ENCODE measurements around the gene CDY2B.
"Not testable (repeated sequence)": the region's sequence is repeated elsewhere in the genome, so short reads cannot be mapped to it uniquely, and the experiment has no call there.

CDY2B gene, protein sequence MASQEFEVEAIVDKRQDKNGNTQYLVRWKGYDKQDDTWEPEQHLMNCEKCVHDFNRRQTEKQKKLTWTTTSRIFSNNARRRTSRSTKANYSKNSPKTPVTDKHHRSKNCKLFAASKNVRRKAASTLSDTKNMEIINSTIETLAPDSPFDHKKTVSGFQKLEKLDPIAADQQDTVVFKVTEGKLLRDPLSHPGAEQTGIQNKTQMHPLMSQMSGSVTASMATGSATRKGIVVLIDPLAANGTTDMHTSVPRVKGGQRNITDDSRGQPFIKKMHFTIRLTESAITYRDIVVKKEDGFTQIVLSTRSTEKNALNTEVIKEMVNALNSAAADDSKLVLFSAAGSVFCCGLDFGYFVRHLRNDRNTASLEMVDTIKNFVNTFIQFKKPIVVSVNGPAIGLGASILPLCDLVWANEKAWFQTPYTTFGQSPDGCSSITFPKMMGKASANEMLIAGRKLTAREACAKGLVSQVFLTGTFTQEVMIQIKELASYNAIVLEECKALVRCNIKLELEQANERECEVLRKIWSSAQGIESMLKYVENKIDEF

GRCh38 chrY:17880120-17880519 lies at the start of gene CDY2B:
Gene CDY2B, minus strand, starts transcription at chrY:17880220. Its CDS starts 328 bp downstream, at chrY:17879892.
- DNase-seq = not testable (repeated sequence)

DNA sequence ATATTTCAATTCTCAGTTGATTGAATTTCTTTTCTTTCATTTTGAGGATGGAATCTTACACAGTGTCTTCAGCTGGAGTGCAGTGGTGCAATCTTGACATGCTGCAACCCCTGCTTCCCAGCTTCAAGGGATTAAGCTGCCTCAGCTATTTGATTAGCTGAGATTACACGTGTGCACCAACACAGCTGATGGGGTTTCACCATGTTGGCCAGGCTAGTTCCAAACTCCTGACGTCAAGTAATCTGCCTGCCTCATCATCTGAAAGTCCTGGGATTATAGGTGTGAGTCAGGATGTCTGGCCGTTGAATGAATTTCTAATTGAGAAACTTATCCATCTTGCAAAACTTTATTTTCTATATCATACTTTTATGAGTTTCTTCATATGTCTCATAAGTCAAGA lies 28.0 kb upstream of the CDY2B start:
- DNase-seq = not testable (repeated sequence)

GRCh38 chrY:17907351-17907750 lies 27.3 kb upstream of the CDY2B start:
- not testable (repeated sequence) for DNase-seq

GRCh38 chrY:17881697-17882096 lies 1.7 kb upstream of the CDY2B start:
- not testable (repeated sequence) for DNase-seq

- not testable (repeated sequence) for DNase-seq
Measured at GRCh38 chrY:17876767-17877166, 3.3 kb downstream of the CDY2B start.

DNA sequence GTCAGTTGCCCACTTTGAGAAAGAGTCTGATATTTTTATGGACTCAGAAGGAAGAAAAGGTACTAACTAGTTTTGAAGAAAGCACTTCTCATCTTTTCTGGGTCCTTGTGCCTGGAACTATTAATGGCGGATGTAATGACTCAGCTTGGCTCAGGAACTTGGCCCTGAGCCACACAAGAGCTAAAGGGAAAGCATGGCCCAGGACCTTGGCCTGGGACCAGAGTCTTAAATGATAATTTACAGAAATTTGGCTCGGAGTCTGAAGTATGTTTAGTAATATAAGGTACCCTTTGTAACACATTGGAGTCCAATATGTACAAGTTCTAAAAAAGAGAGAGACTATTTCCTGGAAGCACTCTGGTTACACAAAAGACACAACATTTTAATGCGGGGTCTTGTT lies 4.6 kb downstream of the CDY2B start:
- DNase-seq = not testable (repeated sequence)

DNA sequence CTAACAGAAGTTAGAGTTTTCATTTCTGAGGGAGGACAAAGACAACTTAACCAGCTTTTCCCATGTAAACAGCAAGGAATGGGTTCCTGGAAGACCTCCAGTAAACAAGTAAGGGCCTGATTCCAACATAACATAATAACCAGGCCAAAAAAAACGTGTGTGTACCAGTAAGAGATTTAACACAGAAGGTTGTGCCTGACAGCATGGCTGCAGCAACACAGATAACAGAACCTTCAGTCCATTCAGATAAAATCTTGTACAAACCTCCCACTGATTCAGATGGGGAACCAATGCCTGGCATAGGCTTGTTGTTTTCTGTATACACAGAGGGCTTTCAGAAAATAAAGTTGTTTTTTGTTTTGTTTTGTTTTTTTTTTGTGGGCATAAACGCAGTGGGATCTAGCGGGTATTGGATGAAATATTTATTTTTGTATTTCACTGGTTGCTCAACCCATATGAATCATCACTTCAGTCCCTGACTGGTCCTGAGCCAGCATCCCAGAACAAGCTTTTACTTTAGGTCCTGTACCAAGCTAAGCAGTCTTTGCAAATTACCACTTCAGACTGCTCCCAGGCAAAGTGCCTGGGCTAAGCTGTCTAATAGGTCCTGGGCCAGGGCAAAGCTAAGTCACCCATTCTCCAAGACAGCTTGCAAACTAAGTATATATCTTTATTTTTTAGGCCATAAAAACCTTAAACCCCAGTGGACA lies 8.7 kb downstream of the CDY2B start:
- not testable (repeated sequence) for DNase-seq

GRCh38 chrY:17870737-17871136 lies 9.3 kb downstream of the CDY2B start:
- not testable (repeated sequence) for DNase-seq

- DNase-seq = not testable (repeated sequence)
Measured at GRCh38 chrY:17867850-17868249, 12.2 kb downstream of the CDY2B start.

DNA sequence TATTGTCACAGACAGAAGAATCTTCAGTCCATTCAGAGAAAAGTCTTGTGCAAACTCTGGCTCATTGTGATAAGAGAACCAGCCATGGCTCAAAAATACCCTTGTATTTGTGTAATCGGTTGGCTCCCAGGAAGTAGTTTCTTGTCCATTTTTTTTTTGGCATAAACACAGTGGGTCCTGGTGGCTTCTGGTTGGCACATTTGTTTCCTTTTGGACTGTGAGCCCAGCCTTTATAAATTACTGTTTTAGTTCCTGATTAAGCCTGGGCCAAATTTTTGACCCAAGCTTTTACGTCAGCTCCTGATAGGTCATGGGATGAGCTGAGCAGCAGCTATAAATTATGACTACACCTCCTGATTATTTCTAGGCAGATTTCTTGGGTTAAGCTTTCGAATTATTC lies 19.4 kb downstream of the CDY2B start:
- DNase-seq = not testable (repeated sequence)

DNA sequence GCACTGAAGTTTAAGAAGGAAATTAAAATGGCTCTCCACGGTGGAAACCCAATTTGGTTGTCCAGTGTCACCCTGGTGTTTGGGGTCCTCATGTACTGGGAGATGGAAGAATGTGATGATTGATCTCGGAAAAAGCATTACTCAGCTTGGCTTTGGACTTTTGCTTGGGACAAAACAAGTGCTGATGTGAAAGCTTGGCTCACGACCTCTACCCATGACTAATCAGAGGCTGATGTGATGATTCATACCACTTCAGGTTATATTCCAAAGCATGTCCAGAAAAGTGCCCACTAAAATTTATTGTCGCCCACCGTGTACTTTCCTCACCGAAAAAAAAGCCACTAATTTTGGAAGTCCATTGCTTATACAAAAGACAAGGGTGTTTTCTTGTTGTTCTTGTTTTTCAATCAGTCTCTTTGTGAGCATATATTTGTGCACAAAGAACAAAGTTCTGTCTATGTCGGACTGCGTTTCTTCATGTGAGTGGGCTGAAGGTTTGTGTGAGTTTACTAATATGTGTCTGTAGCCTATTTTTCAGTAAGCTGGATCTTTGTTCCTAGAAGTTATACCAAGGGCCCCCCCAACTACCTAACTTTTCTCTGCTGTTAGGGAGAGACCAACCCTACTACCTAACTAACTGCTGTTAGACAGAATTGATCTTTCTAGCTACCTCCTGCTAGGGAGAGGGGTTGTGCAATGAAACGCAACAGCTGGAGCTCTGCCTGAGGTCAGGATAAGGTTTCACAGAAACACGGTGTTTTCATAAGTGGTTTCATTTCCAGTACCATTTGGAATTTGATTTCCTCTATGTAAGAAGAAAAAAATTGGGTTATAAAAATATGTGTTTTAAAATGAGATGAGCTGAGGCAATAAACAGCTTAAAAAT lies 22.8 kb downstream of the CDY2B start:
- not testable (repeated sequence) for DNase-seq

DNA sequence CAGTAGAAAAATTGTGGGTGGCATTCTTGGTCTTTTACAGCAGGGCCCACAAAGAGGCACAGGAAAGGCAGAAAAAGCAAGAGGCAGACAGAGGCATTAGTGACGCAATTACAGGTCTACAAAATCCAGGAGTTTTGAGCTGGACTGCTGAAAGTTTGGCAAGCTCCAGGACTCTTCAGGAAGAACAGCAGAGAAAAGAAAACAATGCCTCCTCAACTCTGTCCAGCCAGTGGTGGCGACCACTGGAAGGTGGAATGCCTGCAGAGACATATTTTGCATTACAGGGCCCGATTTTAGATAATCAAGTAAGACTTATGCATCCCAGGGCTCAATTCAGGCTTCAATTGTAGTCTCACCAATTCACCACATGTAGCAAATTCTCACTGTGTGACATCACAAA lies 23.5 kb downstream of the CDY2B start:
- not testable (repeated sequence) for DNase-seq

DNA sequence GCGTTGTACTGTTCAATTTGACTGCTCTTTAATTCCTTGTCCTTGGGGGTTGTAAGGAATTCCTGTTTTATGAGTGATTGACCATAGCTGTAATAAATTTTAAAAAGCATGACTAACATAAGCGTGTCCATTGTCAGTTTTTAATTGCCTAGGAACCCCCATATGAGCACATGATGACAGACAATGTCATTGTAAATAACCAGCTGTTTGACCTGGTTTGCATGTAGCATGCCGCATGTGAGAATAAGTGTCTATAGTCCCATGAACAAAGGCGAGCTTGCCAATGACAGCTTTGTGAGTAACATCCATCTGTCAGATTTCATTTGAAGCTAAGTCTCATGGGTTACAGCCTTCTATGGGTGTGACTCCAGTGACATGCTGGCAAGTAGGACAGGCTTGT lies 30.9 kb downstream of the CDY2B start:
- not testable (repeated sequence) for DNase-seq

DNA sequence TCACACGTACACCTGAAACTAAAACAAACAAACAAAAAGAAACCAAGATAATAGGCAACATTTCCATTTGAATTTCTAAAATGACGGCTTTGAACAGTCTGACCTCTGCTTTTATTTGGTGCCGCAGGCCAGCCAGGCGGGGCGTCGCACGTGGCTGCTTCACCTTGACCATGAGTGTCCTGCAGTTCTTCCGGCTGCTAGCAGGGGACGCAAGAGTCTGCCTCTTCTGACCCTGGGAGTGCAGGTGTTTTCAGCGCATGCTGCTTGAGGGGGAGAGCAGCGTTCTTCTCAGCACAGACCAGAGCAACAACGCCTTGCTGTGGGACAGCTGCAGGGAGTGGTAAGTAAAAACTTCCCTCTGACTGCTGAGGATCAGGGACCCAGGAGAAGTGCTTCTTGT lies 47.9 kb downstream of the CDY2B start:
- DNase-seq = not testable (repeated sequence)

All from NCI-H69 (cell line).